Suprapubic skin (tissue), 4 donors: Measurements from ENCODE around the gene ANO3. TPM values are rescaled to one million over a fixed set of nuclear protein-coding genes. Genes with fewer than 3 reads are reported as not detected.

Source experiments
- DNase-seq, 2 donors: peaks; one replicate each; pipeline ENCODE4 v3.0.0-alpha.2; 2019; ENCODE audit warnings: low spot score in 2 of 2
- H3K27ac ChIP-seq: fragments of 200-600 bp; sonication (generic); one replicate; pipeline ENCODE4 v1.5.1; 2019
- H3K27me3 ChIP-seq: fragments of 200-600 bp; sonication (generic); one replicate; pipeline ENCODE4 v1.5.1; 2019
- H3K36me3 ChIP-seq: fragments of 200-600 bp; sonication (generic); one replicate; pipeline ENCODE4 v1.5.1; 2019
- H3K4me1 ChIP-seq: fragments of 200-600 bp; sonication (generic); one replicate; pipeline ENCODE4 v1.5.1; 2019
- H3K4me3 ChIP-seq: fragments of 200-600 bp; sonication (generic); one replicate; pipeline ENCODE4 v1.5.1; 2019; ENCODE audit warnings: mild to moderate bottlenecking
- H3K9me3 ChIP-seq: fragments of 200-600 bp; sonication (generic); one replicate; pipeline ENCODE4 v1.5.1; 2019
- CTCF ChIP-seq, 2 donors: fragments of 200-600 bp in 1 of 2; fragments of 450-650 bp in 1 of 2; sonication (generic) in 1 of 2; IDR thresholded peaks; one replicate each; pipeline ENCODE4 v1.5.1; 2016 to 2019; ENCODE audit warnings: antibody characterized with exemption in 2 of 2, mild to moderate bottlenecking in 1 of 2, moderate library complexity in 1 of 2
- EP300 ChIP-seq: sonication (generic); formaldehyde crosslinking; IDR thresholded peaks from one replicate; pipeline ENCODE4 v1.6.1; 2017; ENCODE audit warnings: antibody characterized with exemption
- POLR2A ChIP-seq, 2 donors: fragments of 450-650 bp; IDR thresholded peaks; one replicate each; pipeline ENCODE4 v1.6.1; 2017; ENCODE audit warnings: antibody characterized with exemption in 2 of 2, mild to moderate bottlenecking in 2 of 2, moderate library complexity in 2 of 2
- POLR2AphosphoS5 ChIP-seq, 3 donors: sonication (generic); formaldehyde crosslinking; IDR thresholded peaks; one replicate each; pipeline ENCODE4 v1.6.1; 2017; ENCODE audit warnings: antibody characterized with exemption in 3 of 3
- WGBS: methylation state at CpG from one replicate; pipeline ENCODE4 v1.1.5; 2018; 5-methylcytosine and 5-hydroxymethylcytosine counted together
- total RNA-seq, 4 donors: library from RNA; depleted of rRNA; stranded (reverse); fragments of >200 nt; gene quantifications; one replicate each; pipeline ENCODE4 v1.1.0, GENCODE V29; 2016

ANO3 gene
- total RNA-seq, 4 donors from 2014 or later: 0.08 to 0.29 (median 0.16) TPM; not detected in 1

DNA sequence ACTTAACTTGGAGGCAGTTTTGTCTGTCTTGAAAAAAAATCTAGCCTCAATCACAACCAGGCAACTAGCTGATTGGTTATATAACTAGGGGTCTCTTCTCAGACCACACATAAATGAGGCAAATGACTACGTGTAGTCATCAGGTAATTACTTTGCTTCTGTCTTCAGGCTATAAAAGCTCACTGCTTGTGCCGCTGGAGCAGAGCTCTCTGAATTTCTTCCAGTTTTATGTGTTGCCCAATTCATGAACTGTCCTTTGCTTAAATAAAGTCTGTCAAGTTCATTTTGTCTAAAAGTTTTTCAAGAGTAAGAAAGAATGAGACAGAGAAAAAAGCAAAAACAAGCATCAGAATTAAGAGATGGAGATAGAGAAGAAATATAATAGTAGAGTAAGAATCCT, 146.8 kb downstream of the ANO3 start:
- TF ChIP-seq EP300 (no peak), POLR2A (IDR thresholded peaks at IDR 0.05) (no peak), CTCF (IDR thresholded peaks at IDR 0.05) (no peak), POLR2AphosphoS5 (IDR thresholded peaks at IDR 0.05) (no peak)
- no peak overlapping the region for H3K27ac ChIP-seq
- no peak for DNase-seq
- H3K27me3 ChIP-seq: no peaks in the 10 kb centered on the region
- H3K36me3 ChIP-seq: no peaks in the 10 kb centered on the region
- 29% methylated on average over 2 of the region's 2 CpGs for WGBS
- no peaks in the 10 kb centered on the region for H3K9me3 ChIP-seq
- H3K4me3 ChIP-seq: no peak overlapping the region
- H3K4me1 ChIP-seq: no peaks in the 10 kb centered on the region

DNA sequence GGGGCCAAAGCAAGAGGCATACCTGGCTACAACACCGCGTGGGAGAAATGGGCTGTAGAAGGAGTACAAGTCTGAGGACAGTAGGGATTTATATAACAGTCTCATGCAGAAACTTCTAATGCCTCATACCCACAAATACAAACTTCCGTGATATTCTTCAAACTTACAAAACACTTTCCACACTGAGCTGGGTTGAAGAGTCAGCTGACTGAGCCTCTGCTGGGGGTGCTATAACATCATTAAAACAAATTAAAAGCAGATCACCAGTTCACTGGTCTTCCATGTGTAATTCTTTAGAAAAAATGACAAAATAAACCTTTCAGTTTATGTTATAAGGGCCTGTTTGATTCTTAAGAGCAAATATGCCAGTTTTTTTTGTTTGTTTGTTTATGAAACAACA, 148.1 kb downstream of the ANO3 start:
- 88% methylated on average over 3 of the region's 3 CpGs for WGBS
- no peaks in the 10 kb centered on the region for H3K36me3 ChIP-seq
- no peak for TF ChIP-seq EP300
- no peak for TF ChIP-seq POLR2AphosphoS5 (IDR thresholded peaks at IDR 0.05)
- no peak for TF ChIP-seq POLR2A (IDR thresholded peaks at IDR 0.05)
- no peak for TF ChIP-seq CTCF (IDR thresholded peaks at IDR 0.05)
- DNase-seq: no peak
- H3K4me3 ChIP-seq: no peak overlapping the region
- no peak overlapping the region for H3K27ac ChIP-seq
- H3K9me3 ChIP-seq: no peaks in the 10 kb centered on the region
- H3K27me3 ChIP-seq: no peaks in the 10 kb centered on the region
- H3K4me1 ChIP-seq: no peaks in the 10 kb centered on the region

- no peaks in the 10 kb centered on the region for H3K27me3 ChIP-seq
- H3K4me1 ChIP-seq: no peaks in the 10 kb centered on the region
- H3K9me3 ChIP-seq: no peaks in the 10 kb centered on the region
- H3K4me3 ChIP-seq: no peak overlapping the region
- TF ChIP-seq EP300: no peak
- TF ChIP-seq CTCF (IDR thresholded peaks at IDR 0.05): no peak
- no peak for TF ChIP-seq POLR2AphosphoS5 (IDR thresholded peaks at IDR 0.05)
- no peak for TF ChIP-seq POLR2A (IDR thresholded peaks at IDR 0.05)
- DNase-seq: no peak
- no peak overlapping the region for H3K27ac ChIP-seq
- no peaks in the 10 kb centered on the region for H3K36me3 ChIP-seq
- 34% methylated on average over 2 of the region's 2 CpGs for WGBS
Measured at GRCh38 chr11:26483108-26483507, 151.2 kb downstream of the ANO3 start.

GRCh38 chr11:26490546-26490945, 158.6 kb downstream of the ANO3 start:
- Histone ChIP-seq H3K27me3 (no peaks in the 10 kb centered on the region), H3K4me3 (no peak overlapping the region), H3K4me1 (no peaks in the 10 kb centered on the region), H3K36me3 (no peaks in the 10 kb centered on the region), H3K27ac (no peak overlapping the region), H3K9me3 (no peaks in the 10 kb centered on the region)
- TF ChIP-seq EP300: no peak
- TF ChIP-seq CTCF (IDR thresholded peaks at IDR 0.05): no peak
- no peak for TF ChIP-seq POLR2A (IDR thresholded peaks at IDR 0.05)
- TF ChIP-seq POLR2AphosphoS5 (IDR thresholded peaks at IDR 0.05): no peak
- DNase-seq: no peak
- WGBS: 78% methylated on average over 6 of the region's 6 CpGs

GRCh38 chr11:26493616-26494015, 161.7 kb downstream of the ANO3 start:
- no peak for DNase-seq
- Histone ChIP-seq H3K36me3 (no peaks in the 10 kb centered on the region), H3K27ac (no peak overlapping the region), H3K4me3 (no peak overlapping the region), H3K27me3 (no peaks in the 10 kb centered on the region), H3K9me3 (no peaks in the 10 kb centered on the region), H3K4me1 (no peaks in the 10 kb centered on the region)
- WGBS: 19% methylated on average over 1 of the region's 1 CpG
- TF ChIP-seq EP300: no peak
- TF ChIP-seq POLR2AphosphoS5 (IDR thresholded peaks at IDR 0.05): no peak
- no peak for TF ChIP-seq CTCF (IDR thresholded peaks at IDR 0.05)
- no peak for TF ChIP-seq POLR2A (IDR thresholded peaks at IDR 0.05)
